HG02852 (cell line): Measurements from ENCODE around the gene TULP4.
"Not testable (repeated sequence)": the region's sequence is repeated elsewhere in the genome, so short reads cannot be mapped to it uniquely, and the experiment has no call there.

Experiments used
- ATAC-seq: cut with Tn5 transposase; IDR thresholded peaks from one replicate; pipeline ENCODE4 v1.9.1; 2021; ENCODE audit warnings: mild to moderate bottlenecking, moderate library complexity; ENCODE audit not compliant: unreplicated experiment

The TULP4 gene

DNA sequence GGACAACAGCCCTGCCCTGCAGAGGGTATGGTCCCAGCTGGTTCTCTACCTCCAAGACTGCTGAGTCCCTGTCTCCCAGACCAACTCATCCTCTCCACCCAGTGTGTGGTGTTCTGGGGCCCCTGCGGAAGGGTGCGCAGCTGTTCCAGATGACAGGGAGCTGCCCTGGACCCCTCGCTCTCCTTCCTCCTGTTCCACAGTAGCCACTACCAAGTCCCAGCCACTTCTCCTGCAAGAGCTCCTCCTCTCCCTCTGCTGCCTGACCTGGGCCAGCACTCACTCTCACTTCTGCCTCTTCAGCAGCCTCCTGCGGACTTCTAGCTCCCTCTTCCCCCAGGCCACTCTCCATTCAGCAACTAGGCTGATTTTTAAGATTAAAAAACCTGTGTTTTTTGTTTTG, 207.5 kb downstream of the TULP4 start:
- ATAC-seq = no peak

DNA sequence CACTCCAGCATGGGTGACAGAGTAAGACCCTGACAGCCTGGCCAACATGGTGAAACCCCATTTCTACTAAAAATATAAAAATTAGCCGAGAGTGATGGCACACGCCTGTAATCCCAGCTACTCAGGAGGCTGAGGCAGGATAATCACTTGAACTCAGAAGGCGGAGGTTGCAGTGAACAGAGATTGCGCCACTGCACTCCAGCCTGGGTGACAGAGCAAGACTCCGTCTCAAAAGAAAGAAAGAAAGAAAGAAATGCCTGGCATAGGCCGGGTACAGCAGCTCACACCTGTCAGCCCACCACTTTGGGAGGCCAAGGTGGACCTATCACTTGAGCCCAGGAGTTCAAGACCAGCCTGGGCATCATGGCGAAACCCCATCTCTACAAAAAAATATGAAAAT, 208.7 kb downstream of the TULP4 start:
- ATAC-seq = not testable (repeated sequence)

DNA sequence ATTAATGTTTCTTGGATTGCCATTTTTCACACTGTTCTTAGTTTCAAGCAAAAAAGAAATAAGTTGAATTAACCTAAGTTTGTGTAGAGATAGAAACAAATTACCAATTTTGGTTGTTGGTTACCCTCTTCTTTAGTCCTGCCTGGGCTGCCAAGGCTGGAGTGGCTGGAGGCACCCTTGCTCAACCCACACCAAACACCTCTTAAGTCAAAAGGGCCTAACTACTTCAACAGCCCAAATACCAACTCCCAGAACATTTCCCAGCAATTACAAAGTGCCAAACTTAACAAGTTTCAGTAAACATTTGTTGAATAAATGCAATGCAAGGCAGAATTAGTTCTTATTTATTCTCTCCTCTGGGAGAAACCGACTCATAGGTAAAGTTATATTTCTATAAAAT, 209.5 kb downstream of the TULP4 start:
- ATAC-seq = no peak

DNA sequence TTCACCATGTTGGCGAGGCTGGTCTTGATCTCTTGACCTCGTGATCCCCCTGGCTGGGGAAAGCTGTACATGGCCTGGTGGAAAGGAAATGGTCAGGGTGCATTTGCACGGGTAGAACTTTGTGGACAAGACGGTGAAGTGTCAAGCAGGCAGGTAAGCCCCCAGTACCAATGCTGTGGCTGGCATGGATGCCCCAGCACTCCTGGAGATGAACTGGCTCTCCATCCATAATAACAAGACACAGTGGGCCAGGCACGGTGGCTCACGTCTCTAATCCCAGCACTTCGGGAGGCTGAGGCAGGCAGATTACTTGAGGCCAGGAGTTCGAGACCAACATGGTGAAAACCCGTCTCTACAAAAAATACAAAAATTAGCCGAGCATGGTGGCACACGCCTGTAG, 210.4 kb downstream of the TULP4 start:
- ATAC-seq = no peak

DNA sequence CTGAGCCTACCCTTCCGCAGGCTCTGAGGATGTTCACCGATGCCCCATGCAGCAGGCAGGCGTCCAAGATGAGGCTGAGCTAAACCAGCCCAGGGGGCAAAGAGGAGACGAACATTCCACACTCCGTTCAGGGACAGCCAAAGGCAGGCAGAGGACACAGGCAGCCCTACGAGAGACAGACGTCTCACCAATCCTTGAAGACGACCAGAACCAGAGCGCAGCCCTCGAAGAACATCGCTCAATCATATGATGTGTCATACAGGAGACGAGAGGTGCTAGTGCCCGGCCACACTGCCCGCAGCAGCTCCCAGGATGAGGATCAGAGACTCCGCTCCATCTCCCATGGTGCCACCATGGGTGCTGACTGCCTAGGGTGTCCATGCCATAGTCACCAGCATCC, 212.0 kb downstream of the TULP4 start:
- no peak for ATAC-seq

DNA sequence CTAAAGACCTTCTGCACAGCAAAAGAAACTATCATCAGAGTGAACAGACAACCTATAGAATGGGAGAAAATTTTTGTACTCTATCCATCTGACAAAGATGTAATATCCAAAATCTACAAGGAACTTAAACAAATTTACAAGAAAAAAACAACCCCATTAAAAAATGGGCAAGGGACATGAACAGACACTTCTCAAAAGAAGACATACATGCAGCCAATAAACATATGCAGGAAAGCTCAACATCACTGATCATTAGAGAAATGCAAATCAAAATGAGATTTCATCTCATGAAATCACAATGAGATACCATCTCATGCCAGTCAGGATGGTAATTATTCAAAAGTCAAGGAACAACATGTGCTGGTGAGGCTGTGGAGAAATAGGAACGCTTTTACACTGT, 215.6 kb downstream of the TULP4 start:
- not testable (repeated sequence) for ATAC-seq

DNA sequence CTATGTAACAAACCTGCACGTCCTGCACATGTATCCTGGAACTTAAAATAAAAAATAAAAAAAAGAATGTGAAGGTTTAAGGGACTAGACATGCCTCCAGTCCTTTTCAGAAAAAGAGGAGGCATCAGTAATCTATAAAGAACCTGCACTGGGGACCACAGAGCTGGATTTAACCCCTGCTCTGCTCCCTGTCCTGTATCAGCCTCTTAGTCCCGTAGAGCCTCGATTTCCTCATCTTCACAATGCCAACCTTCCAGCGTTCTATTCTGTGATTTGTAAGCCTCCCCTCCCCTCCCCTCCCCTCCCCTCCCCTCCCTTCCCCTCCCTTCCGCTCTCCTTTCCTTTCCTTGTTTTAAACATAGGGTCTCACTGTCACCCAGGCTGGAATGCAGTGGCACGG, 216.6 kb downstream of the TULP4 start:
- no peak for ATAC-seq

DNA sequence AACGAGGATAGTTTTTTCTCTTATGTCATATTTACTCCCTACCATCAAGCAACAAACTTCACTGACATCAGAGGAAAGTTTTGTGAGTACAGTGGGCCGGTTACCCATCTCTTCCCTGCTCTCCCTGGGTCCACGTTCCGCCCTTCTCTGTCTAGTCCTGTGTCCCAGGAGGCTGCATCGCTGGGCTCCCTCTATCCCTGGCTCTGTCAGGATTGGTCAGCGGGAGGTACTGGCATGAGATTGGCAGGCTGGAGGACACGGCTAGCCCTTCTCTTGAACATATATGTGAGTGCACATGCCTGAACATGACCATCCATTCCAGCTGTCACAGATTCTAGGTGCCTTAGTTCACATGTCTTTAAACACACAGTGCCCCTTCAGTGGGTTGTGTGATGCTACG, 217.4 kb downstream of the TULP4 start:
- ATAC-seq = no peak

DNA sequence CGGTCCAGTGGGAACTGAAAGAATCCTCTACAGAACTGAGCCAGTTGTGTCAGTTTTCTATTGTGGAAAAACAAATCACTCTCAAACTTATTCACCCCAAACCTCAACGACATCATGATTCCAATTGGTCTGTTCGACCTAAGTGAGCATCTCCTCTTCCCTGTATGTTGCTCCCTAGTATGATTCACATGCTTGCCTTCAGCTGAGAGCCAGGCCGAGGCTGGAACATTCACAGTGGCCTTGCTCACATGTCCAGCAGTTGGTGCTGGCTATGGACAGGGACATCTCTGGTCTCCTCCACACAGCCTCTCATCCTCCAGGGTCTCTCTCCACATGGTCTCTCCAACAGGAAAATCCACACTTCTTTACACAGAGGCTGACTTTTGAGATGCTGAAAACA, 219.3 kb downstream of the TULP4 start:
- no peak for ATAC-seq

DNA sequence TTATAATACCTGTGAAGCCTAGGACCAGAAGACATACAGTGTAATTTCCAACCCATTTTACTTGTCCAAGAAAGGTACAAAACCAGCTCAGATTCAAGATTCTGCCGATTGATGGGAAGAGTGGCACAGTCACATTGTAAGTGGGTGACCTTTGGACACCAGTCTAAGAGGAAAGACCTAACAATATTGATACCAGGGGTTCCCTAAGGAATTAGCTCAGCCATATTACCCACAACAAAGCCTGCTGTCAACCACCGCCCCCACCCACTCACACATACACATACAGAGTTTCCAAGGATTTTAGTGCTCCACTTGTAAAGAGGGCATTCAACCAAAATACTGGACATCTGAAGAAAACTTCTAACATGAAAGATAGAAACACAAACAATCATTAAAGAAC, 219.7 kb downstream of the TULP4 start:
- no peak for ATAC-seq

DNA sequence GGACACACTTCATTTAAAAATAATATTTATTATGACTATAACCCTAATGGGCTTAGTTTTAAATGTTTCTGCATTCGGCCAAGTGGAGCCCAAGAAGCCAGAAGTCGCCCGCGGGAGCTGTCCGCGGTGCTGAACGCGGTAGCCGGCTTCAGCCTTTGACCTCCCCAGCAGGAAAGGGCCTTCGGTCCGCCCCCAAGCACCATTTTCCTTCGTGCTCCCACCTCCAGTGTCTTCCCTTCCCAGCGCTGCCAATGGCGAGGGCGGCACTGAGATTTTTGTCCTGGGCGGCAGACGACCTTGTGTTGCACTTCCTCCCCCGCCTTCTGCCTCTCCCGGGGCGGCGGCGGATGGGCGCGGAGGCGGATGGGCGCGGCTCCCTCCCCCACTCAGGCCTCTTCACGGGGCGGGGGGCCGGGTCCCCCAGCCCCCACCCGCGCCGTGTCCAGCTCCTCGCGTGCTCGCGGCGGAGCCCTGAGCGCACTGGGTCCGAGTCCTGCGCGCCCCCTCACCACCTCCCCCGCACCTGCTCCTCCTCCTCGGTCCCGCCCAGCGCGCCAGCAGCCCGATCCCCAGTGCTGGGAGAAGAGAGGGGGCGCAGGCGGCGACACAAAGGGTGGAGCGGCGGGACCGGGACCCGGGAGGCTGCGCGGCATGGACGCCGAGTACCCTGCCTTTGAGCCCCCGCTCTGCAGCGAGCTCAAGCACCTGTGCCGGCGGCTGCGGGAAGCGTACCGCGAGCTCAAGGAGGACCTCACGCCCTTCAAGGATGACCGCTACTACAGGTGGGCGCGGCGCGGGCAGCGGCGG, 224.0 kb downstream of the TULP4 start:
- peak; percentile 47 for ATAC-seq

DNA sequence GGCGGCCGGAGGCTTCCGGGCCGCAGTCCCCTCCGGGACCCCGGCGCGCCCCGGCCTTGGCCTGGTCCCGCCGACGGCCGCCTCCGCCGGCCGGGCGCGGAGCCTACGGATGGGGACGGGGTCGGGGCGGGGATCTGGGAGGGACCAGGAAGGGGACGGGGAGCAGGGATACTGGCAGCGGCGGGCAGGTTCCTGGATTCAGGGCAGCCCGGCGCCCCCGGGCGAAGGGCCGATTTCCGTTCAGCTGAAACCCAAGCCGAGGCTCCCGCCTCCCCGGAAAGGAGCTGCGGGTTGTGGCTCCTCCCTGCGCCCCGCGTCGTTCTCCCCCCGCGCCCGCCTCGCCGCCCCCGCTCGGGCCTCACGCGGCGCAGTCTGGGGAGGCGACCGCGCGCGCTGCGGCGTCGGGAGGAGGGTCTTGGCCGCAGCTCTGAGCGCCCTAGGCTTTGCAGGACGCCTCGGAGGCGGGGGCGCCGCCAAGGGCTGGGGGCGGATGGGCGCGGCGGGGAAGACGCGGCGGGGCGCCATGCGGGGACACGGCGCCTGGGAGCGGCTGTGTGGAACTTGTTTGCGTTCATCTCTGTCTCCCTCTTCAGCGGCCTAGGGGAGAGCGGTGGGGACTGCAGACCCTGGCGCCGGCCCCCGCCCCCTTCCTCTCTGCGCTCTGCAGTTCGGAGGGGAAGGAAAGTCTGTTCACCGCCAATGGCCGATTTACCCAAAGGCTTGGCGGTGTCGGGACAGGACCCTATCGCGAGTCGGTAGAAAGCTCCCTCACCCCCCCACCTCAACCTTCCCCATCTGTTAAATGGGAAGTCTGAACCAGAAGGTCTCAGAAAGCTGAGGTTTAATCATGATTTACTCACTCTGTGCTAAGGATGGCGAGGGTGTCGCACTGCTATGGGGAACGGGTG, 224.9 kb downstream of the TULP4 start:
- no peak for ATAC-seq

DNA sequence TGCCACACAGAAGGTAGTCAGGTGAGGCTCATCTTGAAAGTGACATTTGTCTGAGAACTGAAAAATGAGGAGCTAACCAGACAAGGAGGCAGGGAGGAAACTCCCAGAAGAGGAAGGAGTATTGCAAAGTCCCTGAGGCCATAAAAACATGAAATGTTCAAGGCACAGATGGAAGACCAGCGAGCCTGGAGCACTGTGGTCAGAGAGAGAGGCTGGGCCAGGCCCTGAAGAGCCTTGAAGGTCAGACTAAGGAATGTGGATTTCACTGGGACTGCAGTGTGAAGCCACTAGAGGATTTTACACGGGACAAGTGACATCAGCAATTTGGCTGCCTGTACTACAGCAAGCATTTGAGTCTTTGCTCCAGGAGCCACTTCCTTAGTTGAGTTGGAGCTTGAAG, 226.5 kb downstream of the TULP4 start:
- no peak for ATAC-seq

DNA sequence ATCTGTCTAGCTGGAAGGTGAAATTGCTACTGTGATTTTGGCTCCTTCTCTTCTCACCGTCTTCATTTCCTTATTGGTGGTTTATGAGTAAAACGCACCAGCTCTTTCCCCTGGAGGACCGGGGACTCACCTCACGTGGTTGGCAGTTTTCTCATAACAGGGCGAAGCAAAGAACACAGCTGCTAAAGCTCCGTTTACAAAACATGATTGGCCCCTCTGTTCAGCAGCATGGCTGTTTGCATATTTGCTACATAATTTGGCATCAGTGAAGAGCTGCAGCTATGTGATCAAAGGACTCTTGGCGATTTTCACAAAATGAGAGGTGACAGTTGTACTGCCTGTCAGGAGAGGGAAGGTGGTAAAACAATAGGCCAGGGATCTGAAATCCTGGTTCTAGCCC, 227.1 kb downstream of the TULP4 start:
- no peak for ATAC-seq

DNA sequence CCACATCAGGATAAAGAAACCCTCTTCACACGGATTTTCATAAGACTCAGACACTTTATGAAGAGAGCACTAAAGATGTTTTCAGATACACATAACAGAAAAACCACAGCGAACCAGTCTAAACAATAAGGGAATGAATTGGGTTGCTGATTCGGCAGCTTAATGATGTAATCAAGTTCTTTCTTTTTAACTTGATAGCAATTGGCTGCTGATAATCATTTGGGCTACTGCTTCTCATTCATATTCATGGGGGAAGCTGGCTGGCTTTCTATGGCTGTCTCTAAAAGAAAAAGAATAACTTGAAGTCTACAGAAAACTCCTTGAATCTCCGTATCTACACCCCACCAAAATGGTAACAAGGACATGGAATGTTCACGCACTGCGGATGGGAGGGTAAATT, 227.6 kb downstream of the TULP4 start:
- ATAC-seq = no peak

DNA sequence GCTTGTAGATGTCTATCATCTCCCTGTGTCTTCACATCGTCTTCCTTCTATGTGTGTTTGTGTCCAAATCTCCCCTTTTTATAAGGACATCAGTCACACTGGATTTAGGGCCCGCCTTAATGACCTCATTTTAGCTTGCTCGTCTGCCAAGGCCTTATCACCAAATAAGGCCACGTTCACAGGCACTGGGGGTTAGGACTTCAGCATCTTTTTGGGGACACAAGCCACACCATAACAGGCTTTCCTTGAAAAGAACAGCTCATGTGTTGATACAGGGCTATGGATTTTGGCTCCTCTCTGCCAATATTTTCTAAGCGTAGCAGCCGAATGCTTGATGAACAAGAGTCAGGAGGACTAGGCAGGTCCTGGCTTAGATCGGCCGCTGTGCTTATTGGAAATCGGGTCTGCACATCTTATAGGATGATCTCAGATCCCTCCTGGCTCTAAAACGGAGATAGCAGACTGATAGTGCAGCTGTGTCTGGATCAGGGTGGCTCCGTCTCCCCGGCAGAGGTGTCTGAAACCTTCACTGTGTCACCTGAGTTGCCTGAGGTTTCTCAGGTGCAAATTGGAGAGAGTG, 231.4 kb downstream of the TULP4 start:
- ATAC-seq = no peak

DNA sequence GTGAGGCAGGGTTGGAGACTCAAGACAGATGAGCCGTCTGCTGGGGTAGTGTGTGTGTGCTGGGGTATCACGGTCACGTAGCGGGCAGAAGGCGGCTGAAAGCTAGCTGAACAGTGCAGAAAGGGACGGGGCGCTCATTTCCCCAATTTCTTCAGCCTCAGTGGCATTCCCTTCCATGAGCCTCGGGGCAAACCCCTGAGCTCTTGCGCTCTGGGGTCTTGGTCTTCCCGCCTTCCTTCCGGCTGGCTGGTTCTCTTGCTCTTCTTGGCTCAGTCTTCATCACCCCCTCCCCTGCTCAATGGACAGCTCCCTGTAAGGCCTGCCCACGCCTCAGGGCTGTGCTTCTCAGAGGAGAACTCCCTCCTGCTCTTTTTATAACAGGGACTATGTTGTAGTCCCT, 232.2 kb downstream of the TULP4 start:
- ATAC-seq = no peak

DNA sequence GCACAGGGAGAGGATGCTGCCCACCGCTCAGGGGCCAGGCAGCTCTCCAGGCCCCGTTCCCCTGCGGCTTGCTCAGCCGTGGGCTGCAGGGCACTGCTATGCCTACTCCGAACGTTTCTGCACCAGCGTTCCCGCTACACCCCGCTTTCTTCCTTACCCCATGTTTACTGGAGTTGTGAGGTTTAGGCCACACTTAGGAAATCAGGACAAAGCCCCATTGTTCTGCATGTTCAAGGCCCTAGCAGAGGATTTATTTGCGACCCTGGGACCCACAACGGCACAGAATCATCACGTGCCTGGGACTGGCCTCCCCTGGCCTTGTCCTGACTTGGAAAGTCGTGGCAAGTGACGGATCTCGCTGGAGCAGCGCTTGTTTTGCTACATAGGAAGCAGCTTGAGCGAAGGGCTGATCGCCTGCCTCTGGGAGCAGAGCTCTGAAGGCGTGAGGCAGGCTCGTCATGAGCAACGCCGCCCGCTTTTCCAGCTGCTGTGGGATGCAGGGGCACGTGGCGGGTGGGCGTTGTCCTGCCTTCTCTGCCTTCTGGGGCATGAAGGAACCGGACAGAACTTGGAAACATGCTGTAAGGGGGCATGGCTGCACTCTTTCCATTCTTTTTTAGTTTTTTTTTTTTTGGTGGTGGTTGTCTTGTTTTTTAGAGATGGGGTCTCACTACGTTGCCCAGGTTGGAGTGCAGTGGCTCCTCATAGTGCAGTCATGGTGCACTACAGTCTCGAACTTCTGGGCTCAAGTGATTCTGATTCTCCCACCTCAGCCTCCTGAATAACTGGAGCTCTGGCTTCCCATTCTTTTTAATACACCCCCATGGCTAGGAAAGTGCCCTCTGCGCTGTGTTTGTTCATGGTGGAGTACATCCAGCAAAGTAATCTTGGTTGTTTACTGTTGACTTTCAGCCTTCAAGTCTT, 233.0 kb downstream of the TULP4 start:
- no peak for ATAC-seq

DNA sequence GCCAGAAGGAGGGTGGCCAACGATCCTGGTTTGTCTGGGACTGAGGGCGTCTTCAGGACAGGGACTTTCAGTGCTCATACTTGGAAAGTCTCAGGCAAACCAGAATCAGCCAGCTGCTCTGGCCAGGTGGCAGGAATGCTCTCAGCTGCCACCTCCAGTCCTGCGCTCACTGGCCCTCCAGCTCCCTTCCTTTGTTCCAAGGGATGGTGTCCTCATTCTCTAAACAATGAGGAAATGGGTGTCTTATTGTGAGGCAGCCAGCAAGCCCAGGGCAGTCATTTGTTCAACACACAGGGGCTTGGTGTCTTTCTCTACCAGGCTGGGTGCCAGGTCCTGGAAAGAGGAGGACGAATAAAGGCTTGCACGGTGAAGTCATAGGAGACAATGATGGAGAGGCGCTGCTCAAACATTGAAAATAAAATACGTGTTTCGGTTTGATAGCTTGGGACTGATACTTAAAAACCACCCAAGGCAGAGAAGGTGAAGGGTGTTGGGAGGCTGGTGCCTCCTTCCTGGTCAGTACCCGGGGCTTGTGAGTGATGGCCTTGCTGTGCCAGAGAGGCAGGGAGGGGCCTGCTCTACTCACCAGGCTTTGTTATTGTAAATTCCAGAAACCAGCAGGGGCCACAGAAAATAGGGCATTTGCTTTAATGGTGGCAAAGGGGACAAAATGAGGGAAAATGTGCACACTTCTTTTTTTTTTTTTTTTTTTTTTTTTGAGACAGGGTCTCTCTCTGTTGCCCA, 236.3 kb downstream of the TULP4 start:
- ATAC-seq = no peak
